Measurements from ENCODE around the gene MUC21.

DNA sequence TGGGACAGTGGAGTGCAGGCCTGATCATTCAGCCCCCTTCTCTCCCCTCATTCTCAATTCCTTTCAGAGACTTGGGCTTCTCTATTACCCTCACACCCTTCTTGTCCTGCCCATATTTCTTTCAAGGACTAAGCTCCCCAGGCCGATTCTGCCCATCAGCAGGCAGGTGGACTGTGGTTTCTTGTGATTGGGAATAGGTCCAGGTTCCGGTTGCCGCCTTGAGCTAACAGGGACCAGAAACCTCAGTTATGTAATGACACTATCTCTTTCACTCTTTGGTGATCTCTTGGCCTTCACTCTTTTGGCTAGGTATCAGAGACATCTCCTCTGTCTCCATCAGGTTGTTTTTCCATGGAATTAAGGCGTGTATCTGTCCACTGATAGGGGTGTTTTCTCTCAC, 36.3 kb upstream of the MUC21 start:
- no peak for TF ChIP-seq EP300 (IDR thresholded peaks at IDR 0.05; ENCODE audit: borderline replicate concordance in 1 of 2, low read depth in 2 of 2, low read length in 2 of 2)
- TF ChIP-seq, protein P1, sequence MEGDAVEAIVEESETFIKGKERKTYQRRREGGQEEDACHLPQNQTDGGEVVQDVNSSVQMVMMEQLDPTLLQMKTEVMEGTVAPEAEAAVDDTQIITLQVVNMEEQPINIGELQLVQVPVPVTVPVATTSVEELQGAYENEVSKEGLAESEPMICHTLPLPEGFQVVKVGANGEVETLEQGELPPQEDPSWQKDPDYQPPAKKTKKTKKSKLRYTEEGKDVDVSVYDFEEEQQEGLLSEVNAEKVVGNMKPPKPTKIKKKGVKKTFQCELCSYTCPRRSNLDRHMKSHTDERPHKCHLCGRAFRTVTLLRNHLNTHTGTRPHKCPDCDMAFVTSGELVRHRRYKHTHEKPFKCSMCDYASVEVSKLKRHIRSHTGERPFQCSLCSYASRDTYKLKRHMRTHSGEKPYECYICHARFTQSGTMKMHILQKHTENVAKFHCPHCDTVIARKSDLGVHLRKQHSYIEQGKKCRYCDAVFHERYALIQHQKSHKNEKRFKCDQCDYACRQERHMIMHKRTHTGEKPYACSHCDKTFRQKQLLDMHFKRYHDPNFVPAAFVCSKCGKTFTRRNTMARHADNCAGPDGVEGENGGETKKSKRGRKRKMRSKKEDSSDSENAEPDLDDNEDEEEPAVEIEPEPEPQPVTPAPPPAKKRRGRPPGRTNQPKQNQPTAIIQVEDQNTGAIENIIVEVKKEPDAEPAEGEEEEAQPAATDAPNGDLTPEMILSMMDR (IDR thresholded peaks at IDR 0.05; ENCODE audit: control extremely low read depth in 1 of 3, insufficient read depth in 1 of 3, low read depth in 1 of 3, low read length in 3 of 3), result no peak
- TF ChIP-seq MAFK (IDR thresholded peaks at IDR 0.05; ENCODE audit: low read depth, low read length), result no peak
- no peak for TF ChIP-seq POLR2A (IDR thresholded peaks at IDR 0.05; ENCODE audit: control extremely low read depth in 1 of 2, low read depth in 2 of 2, low read length in 2 of 2)
- no peak for TF ChIP-seq GABPA (IDR thresholded peaks at IDR 0.05; ENCODE audit: borderline replicate concordance, insufficient read depth, low read length)
- no peak for TF ChIP-seq TCF12 (IDR thresholded peaks at IDR 0.05; ENCODE audit: low read depth, low read length)
- TF ChIP-seq EZH2 (IDR thresholded peaks at IDR 0.05; ENCODE audit: low read depth, low read length, severe bottlenecking), result no peak
- no peak for TF ChIP-seq RAD21 (IDR thresholded peaks at IDR 0.05 in 1 of 2, conservative IDR thresholded peaks at IDR 0.05 in 1 of 2; ENCODE audit: low read depth in 2 of 2, low read length in 2 of 2)
